OCI-LY7 (cell line): Measurements from ENCODE around the gene RAD51B. TPM values are rescaled to one million over a fixed set of nuclear protein-coding genes. Genes with fewer than 3 reads are reported as not detected.

ENCODE experiments used
- BruUV-seq: library from RNA; stranded (reverse); fragments of 400-500 nt; replicated peaks from 2 replicates; lab custom pipeline; 2021; lab: Mats Ljungman, UMichigan
- CTCF ChIA-PET: fragments of 300-600 bp; sonication (Branson Sonifier 250); formaldehyde crosslinking; loops from one replicate; lab custom pipeline; 2022; ENCODE audit warnings: antibody characterized with exemption; ENCODE audit not compliant: unreplicated experiment; lab: Charles Lee
- POLR2A ChIA-PET: fragments of 300-600 bp; sonication (Branson Sonifier 250); formaldehyde crosslinking; loops from one replicate; lab custom pipeline; 2022; ENCODE audit warnings: antibody characterized with exemption; lab: Charles Lee
- DNase-seq: peaks from one replicate; pipeline ENCODE4 v3.0.0-alpha.2; 2015; ENCODE audit warnings: low spot score
- H2AFZ ChIP-seq: fragments of 200-600 bp; sonication (generic), shearing (Covaris generic); 2 replicates; pipeline ENCODE4 v1.6.1; 2014; ENCODE audit warnings: mild to moderate bottlenecking, antibody characterized with exemption, low read length, moderate library complexity
- H3K27ac ChIP-seq: fragments of 200-600 bp; sonication (generic); 2 replicates; pipeline ENCODE4 v1.5.1; 2014; ENCODE audit warnings: mixed run types, low read depth, mild to moderate bottlenecking, moderate library complexity, low read length, inconsistent platforms; ENCODE audit not compliant: poor library complexity, severe bottlenecking
- H3K36me3 ChIP-seq: fragments of 200-600 bp; sonication (generic); 2 replicates; pipeline ENCODE4 v1.6.1; 2014; ENCODE audit warnings: mild to moderate bottlenecking, antibody characterized with exemption, low read length, moderate library complexity, mixed read lengths; ENCODE audit not compliant: insufficient read depth
- H3K4me1 ChIP-seq: fragments of 200-600 bp; sonication (generic); 2 replicates; pipeline ENCODE4 v1.5.1; 2014; ENCODE audit warnings: mild to moderate bottlenecking, low read length; ENCODE audit not compliant: insufficient read depth, poor library complexity, severe bottlenecking
- H3K4me2 ChIP-seq: fragments of 200-600 bp; sonication (generic); 2 replicates; pipeline ENCODE4 v1.6.1; 2014; ENCODE audit warnings: mild to moderate bottlenecking, low read length
- H3K4me3 ChIP-seq: fragments of 200-600 bp; sonication (generic); 2 replicates; pipeline ENCODE4 v1.5.1; 2014; ENCODE audit warnings: mild to moderate bottlenecking, low read depth, low read length; ENCODE audit not compliant: poor library complexity, severe bottlenecking
- H3K79me2 ChIP-seq: fragments of 200-600 bp; sonication (generic); 2 replicates; pipeline ENCODE4 v1.6.1; 2016; ENCODE audit warnings: low read depth, mild to moderate bottlenecking, low read length, moderate library complexity, mixed read lengths; ENCODE audit not compliant: insufficient read depth
- H3K9me2 ChIP-seq: fragments of 200-600 bp; sonication (generic); 2 replicates; pipeline ENCODE4 v1.6.1; 2016; ENCODE audit warnings: mild to moderate bottlenecking, low read length, mixed read lengths; ENCODE audit not compliant: insufficient read depth
- H3K9me3 ChIP-seq: fragments of 200-600 bp; sonication (generic); 2 replicates; pipeline ENCODE4 v1.6.1; 2014; ENCODE audit warnings: mild to moderate bottlenecking, mixed run types, low read length, mixed read lengths
- H4K20me1 ChIP-seq: fragments of 200-600 bp; sonication (generic); 2 replicates; pipeline ENCODE4 v1.6.1; 2014; ENCODE audit warnings: mild to moderate bottlenecking, antibody characterized with exemption, low read length, moderate library complexity, mixed read lengths; ENCODE audit not compliant: insufficient read depth
- CTCF ChIP-seq: fragments of 200-600 bp; sonication (generic); conservative IDR thresholded peaks from 2 replicates; pipeline ENCODE4 v1.5.1; 2014; ENCODE audit warnings: mild to moderate bottlenecking, antibody characterized with exemption, low read length, moderate library complexity, mixed read lengths
- EZH2phosphoT487 ChIP-seq: fragments of 200-600 bp; sonication (generic); IDR thresholded peaks from 2 replicates; pipeline ENCODE4 v1.6.1; 2018; ENCODE audit warnings: low read depth, borderline replicate concordance, mild to moderate bottlenecking, mixed run types, antibody characterized with exemption, low read length, moderate library complexity, mixed read lengths
- intact Hi-C: fragments of 100-400 bp; cut with micrococcal nuclease; formaldehyde crosslinking; loops from one replicate; pipeline ENCODE4 v1.10.0; 2022; ENCODE audit not compliant: unreplicated experiment
- total RNA-seq, 2 experiments: library from RNA; depleted of rRNA in 1 of 2; stranded (reverse); fragments of >200 nt in 1 of 2; shearing (Covaris generic) in 1 of 2; gene quantifications; 2 replicates each; pipeline ENCODE4 v1.2.3, GENCODE V29; 2014 to 2022

The RAD51B gene
- total RNA-seq, 2 experiments from 2014 or later: 41.4 to 89.9 TPM

GRCh38 chr14:68718023-68718990 lies 898.7 kb downstream of the RAD51B start:
- ChIA-PET CTCF (no interaction called here), POLR2A (no interaction called here)
- TF ChIP-seq CTCF (peak; percentile 68), EZH2phosphoT487 (no peak)
- no peak overlapping the region for H3K27ac ChIP-seq
- peaks cover 16% of the 10 kb centered on the region; the same call in 1 of the 2 replicates for H3K9me3 ChIP-seq
- BruUV-seq: no TSS peak
- intact Hi-C loops: no loop called here
- no peak overlapping the region for H2AFZ ChIP-seq
- H3K9me2 ChIP-seq: no peaks in the 10 kb centered on the region
- no peak overlapping the region for H3K4me3 ChIP-seq
- H4K20me1 ChIP-seq: no peaks in the 10 kb centered on the region
- H3K79me2 ChIP-seq: no peaks in the 10 kb centered on the region
- H3K4me2 ChIP-seq: no peak overlapping the region
- no peaks in the 10 kb centered on the region; the same call in 1 of the 2 replicates for H3K36me3 ChIP-seq
- H3K4me1 ChIP-seq: no peaks in the 10 kb centered on the region
- peak; percentile 36 for DNase-seq

DNA sequence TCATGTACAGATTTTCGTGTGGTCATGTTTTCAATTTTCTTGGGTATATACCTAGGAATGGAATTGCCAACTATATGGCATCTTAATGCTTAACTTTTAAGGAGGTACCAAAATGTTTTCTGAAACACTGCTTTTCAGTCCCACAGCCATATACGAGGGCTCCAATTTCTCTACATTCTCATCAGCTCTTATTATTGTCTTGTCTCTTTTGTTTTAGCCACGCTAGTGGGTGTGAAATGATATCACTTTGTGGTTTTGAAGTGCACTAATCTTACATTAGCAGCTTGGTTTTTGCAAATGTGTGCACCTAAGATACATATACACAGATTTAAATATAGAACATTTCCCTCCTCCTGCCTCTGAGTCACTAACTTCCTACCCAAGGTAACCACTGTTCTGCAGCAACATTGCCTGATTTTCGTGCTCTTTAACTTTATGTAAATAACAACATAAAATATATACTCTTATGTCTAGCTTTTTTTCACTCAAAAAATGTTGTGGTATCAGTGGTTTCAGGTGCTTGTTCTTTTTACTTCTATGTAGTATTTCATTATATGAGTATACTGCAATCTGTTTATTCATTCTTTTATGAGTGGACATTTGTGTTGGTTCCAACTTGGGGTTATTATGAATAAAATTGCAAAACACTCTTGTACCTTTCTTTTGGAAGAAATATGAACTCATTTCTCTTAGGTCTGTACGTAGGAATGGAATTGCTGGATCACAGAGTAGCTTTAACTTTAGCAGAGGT lies 900.2 kb downstream of the RAD51B start:
- Histone ChIP-seq H4K20me1 (no peaks in the 10 kb centered on the region), H3K9me2 (no peaks in the 10 kb centered on the region), H3K27ac (no peak overlapping the region), H3K9me3 (peaks cover 16% of the 10 kb centered on the region; the same call in 1 of the 2 replicates), H2AFZ (no peak overlapping the region), H3K79me2 (no peaks in the 10 kb centered on the region), H3K4me3 (no peak overlapping the region), H3K36me3 (no peaks in the 10 kb centered on the region; the same call in 1 of the 2 replicates), H3K4me2 (no peak overlapping the region), H3K4me1 (no peaks in the 10 kb centered on the region)
- POLR2A ChIA-PET: interaction anchor here (0.5 to 1.4 kb wide), 4 partner anchors 11 to 481 kb away, joined by 3 read pairs; no protein-coding TSS in a partner anchor
- BruUV-seq: no TSS peak
- DNase-seq: no peak
- TF ChIP-seq EZH2phosphoT487 (no peak), CTCF (no peak)
- intact Hi-C loops: no loop called here
- CTCF ChIA-PET: no interaction called here
